SH-SY5Y (cell line): ENCODE measurements around the gene OR51E2.

Source experiments
- GATA2 ChIP-seq: IDR thresholded peaks from 2 replicates; pipeline ENCODE4 v1.6.1; 2011; ENCODE audit warnings: mild to moderate bottlenecking, low read depth, low read length
- GATA3 ChIP-seq: IDR thresholded peaks from 2 replicates; pipeline ENCODE4 v1.6.1; 2011; ENCODE audit warnings: low read depth, mild to moderate bottlenecking, low read length, moderate library complexity

The OR51E2 gene

GRCh38 chr11:4673781-4674180, 23.9 kb downstream of the OR51E2 start:
- TF ChIP-seq GATA2 (no peak), GATA3 (no peak)

GRCh38 chr11:4672470-4672869, 25.2 kb downstream of the OR51E2 start:
- TF ChIP-seq GATA2 (no peak), GATA3 (no peak)

- TF ChIP-seq GATA2 (no peak), GATA3 (no peak)
These were observed 25.9 kb downstream of the OR51E2 start for GRCh38 chr11:4671741-4672140.

DNA sequence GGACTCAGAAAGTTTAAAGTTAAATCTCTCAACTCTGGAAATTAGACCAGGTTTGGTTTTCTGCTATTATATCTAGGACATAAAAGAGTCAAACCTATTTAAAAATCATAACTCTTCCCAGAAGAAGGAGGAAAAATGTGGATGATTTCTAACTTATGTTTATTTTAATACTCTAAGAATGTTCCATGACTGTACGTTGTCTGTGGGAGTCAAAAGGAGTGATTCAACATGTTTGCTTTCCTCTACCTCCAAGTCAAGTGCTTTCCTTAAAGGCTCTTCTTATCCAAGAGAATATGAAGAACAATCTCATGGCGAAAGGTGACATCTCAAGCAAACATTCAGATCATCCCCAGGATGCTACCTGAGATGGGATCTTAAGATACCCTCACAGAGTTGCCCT, 32.2 kb downstream of the OR51E2 start:
- no peak for TF ChIP-seq GATA3
- TF ChIP-seq GATA2: no peak

DNA sequence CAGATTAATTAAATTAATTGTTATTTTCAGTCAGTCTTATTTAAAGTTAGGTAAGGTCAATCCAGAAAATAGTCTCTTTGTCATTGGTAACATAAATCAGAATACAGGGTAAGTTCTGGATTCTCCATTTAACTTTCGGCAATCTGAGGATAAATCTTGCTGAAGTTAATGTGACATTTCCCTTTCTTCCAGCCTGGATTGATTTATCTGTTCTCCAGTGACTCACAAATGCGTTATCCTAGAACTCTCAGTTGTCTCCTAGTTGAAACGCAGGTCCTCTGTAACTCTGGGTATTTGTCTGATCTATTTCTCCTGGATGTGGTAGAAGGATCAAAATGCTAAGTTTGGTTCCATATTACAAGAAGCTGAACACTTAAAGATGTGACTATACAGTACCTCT, 32.9 kb downstream of the OR51E2 start:
- TF ChIP-seq GATA3 (no peak), GATA2 (no peak)

- TF ChIP-seq GATA2 (no peak), GATA3 (no peak)
These were observed 33.5 kb downstream of the OR51E2 start for GRCh38 chr11:4664183-4664582.

GRCh38 chr11:4662876-4663275, 34.8 kb downstream of the OR51E2 start:
- TF ChIP-seq GATA2 (no peak), GATA3 (no peak)

GRCh38 chr11:4658629-4659445, 38.8 kb downstream of the OR51E2 start:
- TF ChIP-seq GATA3: no peak
- TF ChIP-seq GATA2: no peak

- TF ChIP-seq GATA2 (no peak), GATA3 (no peak)
These were observed 42.9 kb downstream of the OR51E2 start for GRCh38 chr11:4654635-4655369.

- TF ChIP-seq GATA3: no peak
- TF ChIP-seq GATA2: no peak
These were observed 49.9 kb downstream of the OR51E2 start for GRCh38 chr11:4647766-4648165.

GRCh38 chr11:4645974-4646373, 51.7 kb downstream of the OR51E2 start:
- TF ChIP-seq GATA2 (no peak), GATA3 (no peak)

GRCh38 chr11:4644233-4644632, 53.4 kb downstream of the OR51E2 start:
- TF ChIP-seq GATA2 (no peak), GATA3 (no peak)

DNA sequence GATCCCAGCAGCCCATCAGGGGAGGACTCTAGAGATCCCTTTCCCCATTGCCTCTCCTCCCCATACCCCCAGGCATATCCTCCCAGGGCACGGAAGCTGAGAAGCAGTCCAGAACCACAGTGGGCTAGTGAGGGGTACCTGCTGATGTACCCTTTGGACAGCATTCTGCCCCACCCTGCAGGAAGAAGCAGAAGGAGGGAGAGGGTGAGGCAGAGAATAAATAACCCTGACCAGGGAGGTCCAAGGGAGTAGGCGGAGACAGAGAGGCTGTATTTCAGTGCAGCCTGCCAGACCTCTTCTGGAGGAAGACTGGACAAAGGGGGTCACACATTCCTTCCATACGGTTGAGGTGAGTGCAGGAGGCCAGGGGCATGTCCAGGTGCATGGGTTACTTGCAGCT, 54.0 kb downstream of the OR51E2 start, which contains the start of gene OR51E1:
OR51E1 (plus strand) TSS at position 301 of the 400 bp plus-strand sequence. CDS start 8,545 bp downstream, outside the sequence.
- TF ChIP-seq GATA2 (no peak), GATA3 (no peak)

DNA sequence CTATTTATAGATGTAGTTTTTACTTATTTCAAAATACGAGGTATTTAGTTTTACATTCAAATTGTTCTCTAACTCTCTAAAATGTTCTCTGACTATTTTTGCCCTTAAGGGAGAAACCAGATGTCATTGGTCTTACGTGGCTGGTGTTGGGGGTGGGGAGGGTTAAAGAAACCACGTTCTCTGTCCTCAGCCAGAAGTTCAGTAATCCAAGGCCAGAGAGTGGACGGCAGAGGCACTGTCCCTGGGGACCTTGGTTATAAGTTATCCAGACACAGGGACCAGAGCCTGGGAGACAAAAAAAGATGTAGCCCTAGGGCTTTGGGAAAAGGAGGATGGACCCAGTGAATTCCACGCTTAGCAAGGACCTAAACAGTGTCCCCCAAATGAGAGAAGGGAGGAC, 54.6 kb downstream of the OR51E2 start:
- no peak for TF ChIP-seq GATA3
- TF ChIP-seq GATA2: no peak

DNA sequence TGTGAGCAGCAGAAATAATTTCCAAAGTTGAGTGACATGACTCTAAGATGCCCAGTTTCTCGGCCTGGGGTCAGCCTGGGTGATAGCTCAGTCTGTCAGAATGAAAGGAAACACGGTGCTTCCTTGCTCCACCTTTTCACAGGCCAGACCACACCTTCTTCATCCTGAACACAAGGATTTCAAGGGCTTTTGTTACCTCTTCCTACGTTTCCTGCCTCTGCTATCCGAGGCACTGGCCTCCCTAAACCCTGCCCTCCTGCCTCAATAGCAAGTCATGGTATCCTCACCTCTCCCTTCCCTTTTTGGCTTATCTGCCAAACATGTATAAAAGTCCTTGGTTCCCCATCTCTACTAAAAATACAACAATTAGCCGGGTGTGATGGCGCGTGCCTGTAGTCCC, 55.6 kb downstream of the OR51E2 start:
- TF ChIP-seq GATA3: no peak
- TF ChIP-seq GATA2: no peak
